ENCODE results near the gene GYS1.

Gene GYS1

DNA sequence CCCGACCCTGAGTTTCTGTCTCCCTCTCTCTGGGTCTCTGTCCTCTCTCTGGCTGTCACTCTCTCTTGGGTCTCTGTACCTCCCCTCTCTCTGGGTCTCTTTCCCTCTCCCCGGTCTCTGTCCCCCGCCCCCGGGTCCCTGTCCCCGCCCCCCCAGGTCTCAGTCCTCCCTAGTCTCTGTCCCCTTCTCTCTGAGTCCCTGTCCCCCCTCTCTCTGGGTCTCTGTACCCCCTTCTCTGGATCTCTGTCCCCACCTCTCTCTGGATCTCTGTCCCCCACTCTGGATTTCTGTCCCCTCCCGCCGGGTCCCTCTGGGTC lies 30.3 kb downstream of the GYS1 start:
- DNase-seq: no peak

DNA sequence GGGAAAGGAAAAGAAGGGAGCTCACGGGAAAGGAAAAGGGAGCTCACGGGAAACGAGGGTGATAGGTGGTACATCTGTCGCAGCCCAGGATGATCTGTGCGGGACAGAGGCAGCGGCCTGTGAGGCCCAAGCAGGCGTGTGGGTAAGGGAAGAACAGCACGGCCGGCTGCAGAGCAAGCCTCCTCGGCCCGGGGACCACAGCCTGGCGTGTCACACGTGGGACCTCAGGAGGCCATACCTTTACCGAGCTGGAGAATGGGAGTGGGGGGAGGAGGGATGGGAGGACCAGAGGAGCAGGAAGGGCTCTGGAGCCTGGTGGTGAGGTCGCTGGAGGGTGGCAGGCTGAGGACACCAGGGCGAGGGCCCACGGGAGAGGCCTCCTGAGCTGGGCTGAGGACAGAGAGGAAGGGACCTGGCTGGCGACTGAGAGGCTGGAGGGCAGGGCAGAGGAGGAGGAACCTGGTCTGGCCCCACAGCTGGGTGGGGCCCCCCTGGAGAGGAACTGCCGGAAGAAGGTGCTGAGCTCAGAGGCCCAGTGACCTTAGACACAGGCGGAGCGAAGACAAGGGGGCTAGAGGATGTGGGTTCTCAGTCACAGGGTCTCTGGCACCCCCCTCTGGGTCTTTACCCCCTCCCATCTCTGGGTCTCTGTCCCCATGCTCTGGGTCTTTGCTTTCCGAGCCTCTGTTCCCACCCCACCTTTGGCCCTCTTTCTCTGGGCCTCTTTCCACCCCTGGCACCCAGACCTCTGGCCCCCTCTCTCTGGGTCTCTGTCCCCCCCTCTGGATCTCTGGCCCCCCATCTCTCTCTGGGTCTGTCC lies 30.9 kb downstream of the GYS1 start:
- no peak for DNase-seq

DNA sequence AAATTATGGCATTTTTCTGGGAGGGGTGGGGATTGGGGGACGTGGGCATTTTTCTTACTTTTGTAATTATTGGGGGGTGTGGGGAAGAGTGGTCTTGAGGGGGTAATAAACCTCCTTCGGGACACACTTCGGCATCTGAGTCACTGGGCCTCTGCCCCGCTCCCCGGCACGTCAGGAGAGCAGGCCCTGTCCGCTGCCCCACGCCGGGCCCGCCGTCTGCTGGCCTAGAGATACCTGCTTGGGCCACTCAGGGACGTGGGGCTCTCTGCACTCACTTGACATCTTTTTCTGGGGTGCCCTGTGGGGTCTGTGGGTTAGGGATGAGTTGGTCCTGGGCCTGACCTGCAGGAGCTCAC lies 31.5 kb downstream of the GYS1 start:
- no peak for DNase-seq

DNA sequence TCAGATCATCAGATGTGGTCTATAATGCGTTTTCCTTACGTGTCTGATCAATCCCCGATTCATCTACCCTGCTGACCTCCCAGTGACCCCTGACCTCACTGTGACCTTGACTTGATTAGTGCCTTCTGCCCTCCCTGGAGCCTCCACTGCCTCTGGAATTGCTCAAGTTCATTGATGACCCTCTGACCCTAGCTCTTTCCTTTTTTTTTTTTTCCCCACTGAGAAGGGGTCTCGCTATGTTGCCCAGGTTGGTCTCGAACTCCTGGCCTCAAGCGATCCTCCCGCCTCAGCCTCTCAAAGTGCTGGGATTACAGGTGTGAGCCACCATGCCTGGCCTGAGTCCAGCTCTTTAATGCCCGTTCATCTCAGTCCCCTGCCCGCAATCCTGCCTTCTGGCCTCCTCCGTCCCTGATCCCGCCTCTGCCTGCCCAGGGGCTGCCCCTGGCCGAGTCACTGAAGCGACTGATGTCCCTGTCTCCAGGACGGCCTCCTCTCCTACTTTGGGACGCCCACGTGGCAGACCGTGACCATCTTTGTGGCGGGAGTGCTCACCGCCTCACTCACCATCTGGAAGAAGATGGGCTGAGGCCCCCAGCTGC lies 32.0 kb downstream of the GYS1 start:
- no peak for DNase-seq

DNA sequence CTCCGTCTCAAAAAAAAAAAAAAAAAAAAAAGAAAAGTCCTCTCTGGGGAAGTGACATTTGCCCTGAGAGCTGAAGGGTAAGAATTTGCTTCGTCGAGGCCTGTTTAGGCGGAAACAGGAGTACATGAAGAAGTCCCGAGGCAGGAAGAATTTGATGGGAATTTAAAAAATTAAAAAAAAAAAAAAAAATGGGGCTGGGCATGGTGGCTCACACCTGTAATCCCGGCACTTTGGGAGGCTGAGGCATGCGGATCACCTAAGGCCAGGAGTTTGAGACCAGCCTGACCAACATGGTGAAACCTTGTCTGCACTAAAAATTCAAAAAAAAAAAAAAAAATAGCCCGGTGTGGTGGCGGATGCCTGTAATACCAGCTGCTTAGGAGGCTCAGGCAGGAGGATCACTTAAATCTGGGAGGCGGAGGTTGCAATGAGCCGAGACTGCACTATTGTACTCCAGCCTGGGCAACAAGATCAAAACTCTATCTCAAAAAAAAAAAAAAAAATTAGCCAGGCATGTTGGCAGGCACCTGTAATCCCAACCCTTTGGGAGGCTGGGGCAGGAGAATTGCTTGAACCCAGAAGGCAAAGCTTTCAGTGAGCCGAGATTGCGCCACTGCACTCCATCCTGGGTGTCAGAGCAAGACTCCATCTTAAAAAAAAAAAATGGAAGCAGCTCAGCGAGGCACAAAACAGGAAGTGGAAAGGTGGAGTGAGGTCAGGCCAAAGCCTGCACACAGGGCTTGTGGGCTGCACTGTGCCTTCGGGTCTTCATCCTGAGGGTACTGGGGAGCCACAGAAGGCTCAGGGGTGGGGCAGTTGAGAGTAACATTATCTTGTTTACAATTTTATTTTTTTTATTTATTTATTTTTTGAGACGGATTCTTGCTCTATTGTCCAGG lies 33.5 kb downstream of the GYS1 start:
- DNase-seq: no peak

DNA sequence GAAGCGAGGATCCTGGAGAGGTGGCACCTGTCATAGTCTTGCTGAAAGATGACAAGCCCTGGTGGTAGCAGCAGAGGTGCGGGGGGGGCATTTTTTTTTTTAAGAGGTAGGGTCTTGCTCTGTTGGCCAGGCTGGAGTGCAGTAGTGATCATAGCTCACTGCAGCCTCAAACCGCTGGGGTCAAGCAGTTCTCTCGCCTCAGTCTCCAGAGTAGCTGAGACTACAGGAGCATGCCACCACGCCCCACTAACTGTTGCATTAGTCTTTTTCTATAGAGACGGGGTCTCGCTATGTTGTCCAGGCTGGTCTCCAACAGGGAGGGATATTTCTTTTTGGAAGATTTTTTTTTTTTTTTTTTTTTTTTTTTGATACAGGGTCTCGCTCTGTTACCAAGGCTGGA lies 35.1 kb downstream of the GYS1 start:
- no peak for DNase-seq

DNA sequence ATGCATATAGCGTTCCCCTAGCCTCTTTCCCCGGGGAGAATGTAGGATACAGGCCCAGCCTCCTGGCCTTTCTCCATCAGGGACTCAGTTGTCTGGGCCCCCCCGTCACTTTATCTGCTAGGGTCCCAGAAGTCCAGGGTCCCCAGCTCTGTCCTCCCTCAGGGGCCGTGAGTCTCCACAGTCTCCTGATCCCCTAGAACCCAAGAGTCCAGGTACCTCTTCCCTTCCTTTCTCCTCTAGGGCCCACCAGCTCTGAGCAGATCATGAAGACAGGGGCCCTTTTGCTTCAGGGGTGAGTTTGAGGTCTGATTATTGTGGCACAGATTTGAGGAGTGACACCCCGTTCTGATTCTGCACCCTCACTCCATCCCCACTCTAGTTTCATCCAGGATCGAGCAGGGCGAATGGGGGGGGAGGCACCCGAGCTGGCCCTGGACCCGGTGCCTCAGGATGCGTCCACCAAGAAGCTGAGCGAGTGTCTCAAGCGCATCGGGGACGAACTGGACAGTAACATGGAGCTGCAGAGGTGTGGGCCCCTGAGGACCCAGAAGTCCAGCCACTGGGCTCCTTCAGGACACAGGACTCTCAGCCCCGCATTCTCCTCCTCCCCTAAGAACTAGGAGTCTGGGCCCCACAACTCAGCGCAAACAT lies 37.7 kb downstream of the GYS1 start:
- DNase-seq: no peak

DNA sequence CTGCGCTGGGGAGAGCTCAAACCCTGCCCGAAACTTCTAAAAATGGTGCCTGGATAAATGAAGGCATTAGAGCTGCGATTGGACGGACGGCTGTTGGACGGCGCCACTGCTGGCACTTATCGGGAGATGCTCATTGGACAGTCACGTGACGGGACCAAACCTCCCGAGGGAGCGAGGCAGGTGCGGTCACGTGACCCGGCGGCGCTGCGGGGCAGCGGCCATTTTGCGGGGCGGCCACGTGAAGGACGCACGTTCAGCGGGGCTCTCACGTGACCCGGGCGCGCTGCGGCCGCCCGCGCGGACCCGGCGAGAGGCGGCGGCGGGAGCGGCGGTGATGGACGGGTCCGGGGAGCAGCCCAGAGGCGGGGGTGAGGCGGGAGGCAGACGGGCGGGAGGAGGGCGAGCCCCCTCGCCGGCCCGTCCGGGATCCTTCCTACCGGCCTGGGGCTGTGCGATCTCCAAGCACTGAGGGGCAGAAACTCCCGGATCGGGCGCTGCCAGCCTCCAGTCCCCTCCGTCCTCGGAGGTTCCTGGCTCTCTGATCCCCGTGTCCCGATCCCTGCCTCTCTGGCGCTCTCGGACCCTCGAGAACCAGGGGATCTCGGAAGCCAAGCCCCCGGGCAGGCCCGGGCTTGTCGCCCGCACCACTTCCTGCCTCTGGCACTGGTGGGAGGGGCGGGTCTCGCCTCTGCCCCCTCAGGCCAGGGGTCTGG lies 38.4 kb downstream of the GYS1 start, which contains the start of gene BAX:
TSS of gene BAX (plus strand) at position 281 of the 713 bp plus-strand sequence. CDS start at position 335, 54 bp downstream.
- DNase-seq: peak; percentile 82

DNA sequence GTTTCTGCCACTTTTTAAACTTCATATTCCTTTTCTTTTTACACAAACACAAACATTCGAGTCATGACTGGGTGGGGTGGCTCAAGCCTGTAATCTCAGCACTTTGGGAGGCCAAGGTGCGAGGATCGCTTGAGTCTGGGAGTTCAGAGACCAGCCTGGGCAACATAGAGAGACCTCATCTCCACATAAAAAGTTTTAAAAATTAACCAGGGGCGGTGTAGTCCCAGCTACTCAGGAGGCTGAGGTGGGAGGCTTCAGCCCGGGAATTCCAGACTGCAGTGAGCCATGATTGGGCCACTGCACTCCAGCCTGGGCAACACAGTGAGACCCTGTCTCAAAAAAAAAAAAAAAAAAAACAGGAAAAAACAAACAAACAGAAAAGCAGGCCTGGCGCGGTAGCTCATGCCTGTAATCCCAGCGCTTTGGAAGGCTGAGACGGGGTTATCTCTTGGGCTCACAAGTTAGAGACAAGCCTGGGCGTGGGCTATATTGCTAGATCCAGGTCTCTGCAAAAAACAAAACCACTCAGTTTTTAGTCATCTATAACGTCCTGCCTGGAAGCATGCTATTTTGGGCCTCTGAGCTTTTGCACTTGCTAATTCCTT lies 39.0 kb downstream of the GYS1 start:
- no peak for DNase-seq

DNA sequence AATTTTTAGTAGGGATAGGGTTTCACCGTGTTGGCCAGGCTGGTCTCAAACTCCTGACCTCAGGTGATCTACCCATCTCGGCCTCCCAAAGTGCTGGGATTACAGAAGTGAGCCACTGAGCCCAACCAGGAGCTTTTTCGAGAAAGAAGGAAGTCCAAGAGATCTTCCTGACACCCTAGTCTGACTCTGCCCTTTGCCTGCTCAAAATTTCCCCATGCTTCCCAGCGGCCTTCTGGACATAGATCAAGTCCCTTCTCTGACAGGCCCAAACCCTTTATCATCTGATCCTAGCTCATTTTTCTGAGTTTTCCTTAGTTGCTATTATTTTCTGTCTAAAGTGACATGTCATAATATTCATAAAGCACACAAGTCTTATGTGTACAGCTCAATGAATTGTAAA lies 40.0 kb downstream of the GYS1 start:
- no peak for DNase-seq

DNA sequence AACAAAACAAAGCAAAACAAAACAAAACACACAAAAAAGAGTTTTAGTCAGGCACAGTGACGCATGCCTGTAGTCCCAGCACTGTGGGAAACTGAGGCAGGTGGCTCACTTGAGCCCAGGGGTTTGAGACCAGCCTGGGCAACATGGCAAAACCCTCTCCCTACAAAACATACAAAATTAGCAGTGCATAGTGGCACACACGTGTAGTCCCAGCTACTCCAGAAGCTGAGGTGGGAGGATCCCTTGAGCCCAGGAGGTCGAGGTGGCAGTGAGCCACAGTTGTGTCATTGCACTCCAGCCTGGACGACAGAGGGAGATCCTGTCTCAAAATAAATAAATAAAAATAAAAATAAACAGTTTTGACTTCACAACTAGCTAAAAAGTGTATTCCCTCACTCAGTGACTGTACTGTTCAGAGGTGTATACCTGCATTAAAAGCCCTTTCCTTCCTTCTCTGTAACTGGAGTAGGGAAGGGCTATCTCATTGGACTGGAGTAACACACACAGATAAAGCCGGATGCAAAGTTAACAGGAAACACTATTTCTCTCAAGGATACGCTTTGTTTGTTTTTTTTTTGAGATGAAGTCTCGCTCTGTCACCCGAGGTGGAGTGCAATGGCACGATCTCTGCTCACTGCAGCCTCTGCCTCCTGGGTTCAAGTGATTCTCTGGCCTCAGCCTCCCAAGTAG lies 42.1 kb downstream of the GYS1 start:
- no peak for DNase-seq

DNA sequence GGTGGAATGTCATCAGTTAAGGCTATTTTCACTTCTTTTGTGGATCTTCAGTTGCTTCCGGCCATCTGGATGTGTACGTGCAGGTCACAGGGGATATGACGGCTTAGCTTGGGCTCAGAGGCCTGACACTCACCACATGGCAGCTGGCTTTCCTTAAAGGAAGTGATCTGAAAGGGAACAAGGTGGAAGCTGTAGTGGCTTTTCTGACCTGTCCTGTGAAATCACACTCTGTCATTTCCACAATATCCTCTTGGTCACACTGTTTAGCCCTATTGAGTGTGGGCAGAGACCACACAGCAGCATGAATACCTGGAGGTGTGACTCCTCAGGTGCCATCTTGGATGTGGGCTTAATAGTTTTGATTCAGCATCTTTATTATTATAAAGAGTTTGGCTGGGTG lies 43.0 kb downstream of the GYS1 start:
- DNase-seq: no peak

DNA sequence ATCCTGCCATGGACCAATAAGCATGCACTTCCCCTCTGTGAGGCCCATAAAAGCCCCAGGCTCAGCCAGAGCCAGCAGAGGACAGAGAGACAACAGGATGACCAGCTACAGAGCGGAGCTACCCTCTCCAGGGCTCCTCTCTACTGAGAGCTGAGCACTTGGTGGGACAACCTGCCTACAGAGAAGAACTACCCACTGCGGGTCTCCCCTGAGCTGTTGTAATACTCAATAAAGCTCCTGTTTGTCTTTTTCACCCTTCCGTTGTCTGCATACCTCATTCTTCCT lies 45.9 kb downstream of the GYS1 start:
- DNase-seq: no peak

DNA sequence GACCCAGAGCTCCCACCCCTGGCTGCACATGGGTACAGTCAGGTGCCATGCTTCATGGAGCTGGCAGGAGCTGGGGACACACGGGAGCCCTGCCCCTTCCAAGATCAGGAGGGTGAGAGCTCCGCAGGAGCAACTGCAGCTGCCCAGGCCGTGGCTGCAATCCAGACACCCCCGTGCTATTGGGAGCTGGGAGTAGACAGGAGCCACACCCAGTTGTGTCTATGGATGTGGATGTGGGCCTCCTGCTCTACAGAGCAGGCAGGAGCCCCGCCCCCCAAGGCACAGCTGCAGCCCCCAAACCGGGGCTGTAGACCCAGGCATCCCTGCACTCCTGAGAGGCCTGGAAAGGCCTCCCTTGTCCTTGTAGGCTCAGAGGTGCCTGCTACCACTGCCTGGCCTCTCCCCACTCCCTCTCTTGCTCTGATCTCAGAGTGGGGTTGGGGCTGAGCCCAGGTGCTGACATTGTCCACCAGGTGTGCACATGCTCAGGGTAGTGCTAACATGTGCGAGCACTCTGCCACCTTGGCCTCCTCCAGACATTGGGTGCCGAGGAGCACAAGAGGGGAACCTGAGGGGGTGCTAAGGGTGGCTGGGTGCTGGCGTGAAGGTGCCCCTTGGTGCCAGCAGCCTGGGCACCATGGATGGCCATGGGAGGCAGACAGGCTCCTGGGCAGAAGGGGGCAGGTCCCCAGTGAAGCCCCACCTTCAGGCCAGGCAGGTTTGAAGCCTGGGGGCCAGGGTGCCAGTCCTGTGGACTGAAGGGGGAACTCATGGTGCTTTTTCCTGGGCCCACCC lies 46.4 kb downstream of the GYS1 start:
- no peak for DNase-seq

DNA sequence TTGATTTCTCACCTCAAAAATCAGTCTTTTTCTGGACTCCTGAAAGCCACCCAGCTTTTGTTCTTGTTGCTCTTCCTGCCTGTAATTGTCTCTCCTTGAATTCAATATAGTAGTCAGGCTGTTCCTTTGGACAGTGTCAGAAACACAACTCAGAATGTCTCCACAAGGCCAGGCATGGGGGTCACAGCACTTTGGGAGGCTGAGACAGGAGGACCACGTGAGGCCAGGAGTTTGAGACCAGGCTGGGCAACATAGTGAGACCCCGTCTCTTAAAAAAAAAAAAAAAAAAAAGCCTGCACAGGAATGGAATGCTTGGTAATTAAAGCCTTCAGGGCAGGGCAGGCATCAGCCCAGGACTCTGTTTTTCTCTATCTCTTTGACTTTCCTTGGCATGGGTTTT lies 47.3 kb downstream of the GYS1 start:
- DNase-seq: no peak

DNA sequence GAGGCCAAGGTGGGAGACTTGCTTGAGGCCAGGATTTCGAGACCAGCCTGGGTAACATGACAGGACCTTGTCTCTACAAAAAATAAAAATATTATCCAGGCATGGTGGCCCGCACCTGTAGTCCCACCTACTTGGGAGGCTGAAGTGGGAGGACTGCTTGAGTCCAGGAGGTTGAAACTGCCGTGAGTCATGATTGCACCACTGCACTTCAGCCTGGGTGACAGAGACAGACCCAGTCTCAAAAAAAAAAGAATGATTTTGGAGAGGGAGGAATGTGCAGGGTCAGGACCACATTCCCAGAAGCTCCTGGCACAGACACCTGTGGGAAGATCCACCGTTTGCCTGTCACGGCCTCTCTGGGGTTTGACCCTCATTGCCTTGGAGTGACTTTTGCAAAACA lies 47.7 kb downstream of the GYS1 start:
- no peak for DNase-seq

DNA sequence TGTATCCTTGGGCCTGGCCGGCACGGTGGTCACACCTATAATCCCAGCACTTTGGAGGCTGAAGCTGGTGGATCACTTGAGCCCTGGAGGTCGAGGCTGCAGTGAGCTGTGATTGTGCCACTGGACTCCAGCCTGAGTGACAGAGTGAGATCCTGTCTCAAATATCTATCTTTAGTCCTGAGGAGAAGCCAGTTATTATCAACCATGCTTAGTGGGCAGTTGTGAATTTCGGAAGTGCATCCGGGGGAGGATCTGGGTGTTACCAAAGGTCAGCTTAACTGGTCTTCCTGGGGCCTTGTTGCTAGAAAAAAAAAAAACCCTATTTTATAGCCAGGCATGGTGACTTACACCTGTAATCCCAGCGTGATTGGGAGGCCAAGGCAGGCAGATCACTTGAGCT lies 50.0 kb downstream of the GYS1 start:
- DNase-seq: no peak

DNA sequence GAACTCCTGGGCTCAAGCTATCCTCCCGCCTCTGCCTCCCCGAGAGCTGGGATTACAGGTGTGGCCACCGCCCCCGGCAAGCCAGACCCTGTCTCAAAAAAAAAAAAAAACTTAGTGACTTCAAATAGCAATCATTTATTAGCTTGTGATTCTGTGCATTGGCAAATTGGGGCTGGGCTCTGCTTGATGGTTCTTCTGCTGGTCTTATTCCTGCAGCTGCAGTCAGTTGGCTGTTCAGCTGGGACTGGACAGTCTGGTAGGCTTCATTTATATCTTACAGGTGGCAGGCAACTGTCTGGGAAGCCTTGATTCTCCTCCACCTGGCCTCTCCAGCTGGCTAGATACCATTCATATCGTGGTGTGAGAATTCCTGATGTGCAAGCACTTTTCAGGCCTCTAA lies 52.2 kb downstream of the GYS1 start:
- no peak for DNase-seq

DNA sequence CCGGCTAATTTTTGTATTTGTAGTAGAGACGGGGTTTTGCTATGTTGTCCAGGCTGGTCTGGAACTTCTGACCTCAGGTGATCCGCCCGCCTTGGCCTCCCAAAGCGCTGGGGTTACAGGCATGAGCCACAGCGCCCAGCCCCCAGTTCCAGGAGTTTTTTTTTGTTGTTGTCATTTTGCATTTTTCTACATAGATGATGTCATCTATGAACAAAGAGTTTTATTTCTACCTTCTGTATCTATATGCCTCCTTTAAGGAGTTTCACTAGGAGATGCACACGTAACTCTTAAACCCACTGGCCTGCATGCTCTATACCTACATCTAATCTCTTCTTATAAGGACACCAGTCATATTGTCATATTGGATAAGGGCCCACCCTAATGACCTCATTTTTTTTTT lies 54.9 kb downstream of the GYS1 start:
- DNase-seq: no peak

DNA sequence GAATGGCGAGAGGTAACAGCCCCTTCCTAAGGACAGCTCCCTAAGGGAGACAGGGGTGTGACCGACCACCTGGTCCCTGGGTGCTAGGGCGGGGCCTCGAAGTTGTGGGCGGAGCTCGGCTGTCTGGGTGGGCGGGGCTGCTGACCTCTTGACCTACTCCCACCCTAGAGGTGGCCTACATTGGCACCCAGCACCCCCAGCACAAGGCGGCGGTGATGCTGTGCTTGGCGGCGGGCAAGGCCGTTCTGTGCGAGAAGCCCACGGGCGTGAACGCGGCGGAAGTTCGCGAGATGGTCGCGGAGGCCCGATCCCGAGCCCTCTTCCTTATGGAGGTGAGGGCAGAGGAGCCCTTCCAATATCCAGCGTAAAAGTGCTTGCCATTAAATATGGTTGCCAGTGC lies 57.2 kb downstream of the GYS1 start:
- DNase-seq: no peak

DNA sequence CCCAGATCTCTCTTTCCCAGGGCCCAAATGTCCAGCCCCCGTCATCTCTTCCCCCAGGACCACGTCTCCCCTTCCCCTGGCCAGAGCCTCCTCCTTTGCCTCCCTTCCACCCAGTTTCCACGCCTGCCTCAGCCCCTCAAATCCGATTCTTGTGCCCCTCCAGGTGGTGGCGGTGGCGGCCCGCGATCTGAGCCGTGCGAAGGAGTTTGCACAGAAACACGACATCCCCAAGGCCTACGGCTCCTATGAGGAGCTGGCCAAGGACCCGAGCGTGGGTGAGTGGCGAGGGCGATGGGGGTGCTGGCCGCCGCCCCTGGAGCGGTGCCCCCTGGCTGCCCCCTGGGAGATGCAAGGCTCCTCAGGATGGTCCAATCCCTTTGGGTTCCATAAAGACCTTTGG lies 58.3 kb downstream of the GYS1 start:
- no peak for DNase-seq

Measured in NCI-H526 treated with DMSO at 0.1 percent for 48 hours (cell line).